A549 (cell line): ENCODE measurements around the gene HCRTR1.

Experiments used
- CHD2 ChIP-seq: fragments of 150-350 bp; IDR thresholded peaks from 2 replicates; pipeline ENCODE4 v1.6.1; 2014; ENCODE audit warnings: low read length; ENCODE audit not compliant: partially characterized antibody
- CTCF ChIP-seq: fragments of >200 bp; sonication (Bioruptor Twin); formaldehyde crosslinking; IDR thresholded peaks from 3 replicates; pipeline ENCODE4 v1.5.1; 2016
- HOXA7 ChIP-seq: fragments of 250-450 bp; sonication (Bioruptor Pico); IDR thresholded peaks from 2 replicates; pipeline ENCODE4 v1.5.0; 2020; ENCODE audit warnings: mild to moderate bottlenecking, moderate library complexity
- MAX ChIP-seq: IDR thresholded peaks from 2 replicates; pipeline ENCODE4 v1.6.1; 2012
- POLR2A ChIP-seq: IDR thresholded peaks from 2 replicates; pipeline ENCODE4 v1.6.1; 2012; ENCODE audit warnings: mild to moderate bottlenecking, low read length
- RFX5 ChIP-seq: fragments of 450-650 bp; IDR thresholded peaks from 2 replicates; pipeline ENCODE4 v1.7.1; 2014; ENCODE audit warnings: antibody characterized with exemption, mild to moderate bottlenecking, moderate library complexity
- TP53 ChIP-seq: fragments of 250-450 bp; sonication (Bioruptor Pico); IDR thresholded peaks from 2 replicates; pipeline ENCODE4 v1.5.0; 2021; ENCODE audit warnings: mild to moderate bottlenecking, moderate library complexity
- ZC3H11A ChIP-seq: fragments of 450-650 bp; IDR thresholded peaks from 2 replicates; pipeline ENCODE4 v1.6.1; 2014; ENCODE audit warnings: antibody characterized with exemption, mild to moderate bottlenecking

GRCh38 chr1:31658721-31659120 lies 41.2 kb downstream of the HCRTR1 start:
- TF ChIP-seq CTCF (no peak), RFX5 (no peak), MAX (no peak), HOXA7 (no peak), ZC3H11A (no peak), CHD2 (no peak), POLR2A (no peak), TP53 (CRISPR knock-in tag) (no peak)
